Measurements from ENCODE around the gene CTSS.
A peak's percentile ranks its signal among the peaks of the same experiment; 100 is the strongest.

CTSS gene

DNA sequence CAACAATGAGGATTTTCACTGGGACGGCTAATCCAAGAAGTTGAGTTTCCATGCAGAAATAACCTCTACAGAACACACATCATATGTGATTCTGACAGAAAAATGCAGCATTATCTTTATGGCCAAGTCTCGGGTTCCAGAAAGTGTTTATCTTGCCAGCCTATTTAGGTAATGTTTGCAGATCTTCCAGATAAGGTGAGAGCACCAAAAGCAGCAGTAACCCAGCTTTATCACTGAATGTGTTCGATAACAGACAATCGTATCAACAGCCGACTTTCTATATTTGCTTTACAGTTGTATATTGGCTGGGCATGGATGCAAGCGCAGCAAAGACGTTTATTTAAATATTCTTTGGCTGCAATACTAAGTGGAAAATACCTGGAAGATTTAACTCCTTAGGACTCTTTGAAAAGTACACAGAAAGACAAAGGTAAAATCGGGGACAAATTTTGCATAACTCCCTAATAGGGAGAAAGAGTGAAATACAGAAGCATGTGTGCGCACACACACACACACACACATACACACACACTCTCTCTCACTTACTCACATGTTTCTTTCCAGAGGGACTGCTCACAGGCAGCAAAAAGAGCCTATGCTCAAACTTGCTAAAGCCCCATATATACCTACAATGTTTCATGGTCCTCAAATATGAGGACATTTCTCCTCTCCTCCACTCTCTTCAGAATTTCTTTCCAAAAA lies 45.5 kb upstream of the CTSS start (continued):
- TF ChIP-seq ZNF140 (tag by site-specific recombination; IDR thresholded peaks at IDR 0.05) (no peak), ZEB2 (tag by site-specific recombination; IDR thresholded peaks at IDR 0.05) (peak; percentile 60; the same call in 1 of the 2 replicates), ZNF561 (tag by site-specific recombination; IDR thresholded peaks at IDR 0.05; ENCODE audit: borderline replicate concordance) (0 out of 2 replicates have a peak, but pooled peaks have one; percentile 43), ZNF174 (tag by site-specific recombination; IDR thresholded peaks at IDR 0.05) (no peak), ZNF629 (tag by site-specific recombination; IDR thresholded peaks at IDR 0.05) (peak; percentile 81), ZNF621 (tag by site-specific recombination; IDR thresholded peaks at IDR 0.05) (no peak), ZNF335 (tag by site-specific recombination; conservative IDR thresholded peaks at IDR 0.05) (peak; percentile 18; the same call in 1 of the 2 replicates), TCF7L2 (IDR thresholded peaks at IDR 0.05; ENCODE audit: borderline replicate concordance, low read depth, low read length) (peak; percentile 90), ZNF596 (tag by site-specific recombination; IDR thresholded peaks at IDR 0.05) (peak; percentile 40; the same call in 1 of the 2 replicates), ZSCAN16 (tag by site-specific recombination; IDR thresholded peaks at IDR 0.05) (peak; percentile 14; the same call in 1 of the 2 replicates), ZSCAN23 (tag by site-specific recombination; IDR thresholded peaks at IDR 0.05) (0 out of 2 replicates have a peak, but pooled peaks have one; percentile 56), ZBTB48 (tag by site-specific recombination; IDR thresholded peaks at IDR 0.05) (no peak), IKZF3 (tag by site-specific recombination; IDR thresholded peaks at IDR 0.05) (peak; percentile 80), ZSCAN30 (tag by site-specific recombination; IDR thresholded peaks at IDR 0.05) (0 out of 2 replicates have a peak, but pooled peaks have one; percentile 37), ZBTB8A (tag by site-specific recombination; IDR thresholded peaks at IDR 0.05) (peak; percentile 48; the same call in 1 of the 2 replicates), ZNF610 (tag by site-specific recombination; IDR thresholded peaks at IDR 0.05; ENCODE audit: borderline replicate concordance) (peak; percentile 75; the same call in 1 of the 2 replicates), ZNF416 (tag by site-specific recombination; IDR thresholded peaks at IDR 0.05) (no peak), ZNF169 (tag by site-specific recombination; IDR thresholded peaks at IDR 0.05) (no peak), WT1 (tag by site-specific recombination; IDR thresholded peaks at IDR 0.05) (0 out of 2 replicates have a peak, but pooled peaks have one; percentile 23), PRDM1 (tag by site-specific recombination; IDR thresholded peaks at IDR 0.05) (peak; percentile 55; the same call in 1 of the 2 replicates), ZNF211 (tag by site-specific recombination; IDR thresholded peaks at IDR 0.05; ENCODE audit: low read depth) (peak; percentile 84), ZNF274 (IDR thresholded peaks at IDR 0.05; ENCODE audit: low read length) (no peak), ZNF274 (tag by site-specific recombination; IDR thresholded peaks at IDR 0.05; ENCODE audit: borderline replicate concordance) (no peak), OSR2 (tag by site-specific recombination; IDR thresholded peaks at IDR 0.05) (peak; percentile 88)
- TF ChIP-seq, protein P1, sequence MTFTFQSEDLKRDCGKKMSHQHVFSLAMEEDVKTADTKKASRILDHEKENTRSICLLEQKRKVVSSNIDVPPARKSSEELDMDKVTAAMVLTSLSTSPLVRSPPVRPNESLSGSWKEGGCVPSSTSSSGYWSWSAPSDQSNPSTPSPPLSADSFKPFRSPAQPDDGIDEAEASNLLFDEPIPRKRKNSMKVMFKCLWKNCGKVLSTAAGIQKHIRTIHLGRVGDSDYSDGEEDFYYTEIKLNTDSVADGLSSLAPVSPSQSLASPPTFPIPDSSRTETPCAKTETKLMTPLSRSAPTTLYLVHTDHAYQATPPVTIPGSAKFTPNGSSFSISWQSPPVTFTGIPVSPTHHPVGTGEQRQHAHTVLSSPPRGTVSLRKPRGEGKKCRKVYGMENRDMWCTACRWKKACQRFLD (tag by site-specific recombination; IDR thresholded peaks at IDR 0.05), result no peak
- TF ChIP-seq, protein P2, sequence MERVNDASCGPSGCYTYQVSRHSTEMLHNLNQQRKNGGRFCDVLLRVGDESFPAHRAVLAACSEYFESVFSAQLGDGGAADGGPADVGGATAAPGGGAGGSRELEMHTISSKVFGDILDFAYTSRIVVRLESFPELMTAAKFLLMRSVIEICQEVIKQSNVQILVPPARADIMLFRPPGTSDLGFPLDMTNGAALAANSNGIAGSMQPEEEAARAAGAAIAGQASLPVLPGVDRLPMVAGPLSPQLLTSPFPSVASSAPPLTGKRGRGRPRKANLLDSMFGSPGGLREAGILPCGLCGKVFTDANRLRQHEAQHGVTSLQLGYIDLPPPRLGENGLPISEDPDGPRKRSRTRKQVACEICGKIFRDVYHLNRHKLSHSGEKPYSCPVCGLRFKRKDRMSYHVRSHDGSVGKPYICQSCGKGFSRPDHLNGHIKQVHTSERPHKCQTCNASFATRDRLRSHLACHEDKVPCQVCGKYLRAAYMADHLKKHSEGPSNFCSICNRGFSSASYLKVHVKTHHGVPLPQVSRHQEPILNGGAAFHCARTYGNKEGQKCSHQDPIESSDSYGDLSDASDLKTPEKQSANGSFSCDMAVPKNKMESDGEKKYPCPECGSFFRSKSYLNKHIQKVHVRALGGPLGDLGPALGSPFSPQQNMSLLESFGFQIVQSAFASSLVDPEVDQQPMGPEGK (tag by site-specific recombination; IDR thresholded peaks at IDR 0.05), result no peak
- TF ChIP-seq, protein P3, sequence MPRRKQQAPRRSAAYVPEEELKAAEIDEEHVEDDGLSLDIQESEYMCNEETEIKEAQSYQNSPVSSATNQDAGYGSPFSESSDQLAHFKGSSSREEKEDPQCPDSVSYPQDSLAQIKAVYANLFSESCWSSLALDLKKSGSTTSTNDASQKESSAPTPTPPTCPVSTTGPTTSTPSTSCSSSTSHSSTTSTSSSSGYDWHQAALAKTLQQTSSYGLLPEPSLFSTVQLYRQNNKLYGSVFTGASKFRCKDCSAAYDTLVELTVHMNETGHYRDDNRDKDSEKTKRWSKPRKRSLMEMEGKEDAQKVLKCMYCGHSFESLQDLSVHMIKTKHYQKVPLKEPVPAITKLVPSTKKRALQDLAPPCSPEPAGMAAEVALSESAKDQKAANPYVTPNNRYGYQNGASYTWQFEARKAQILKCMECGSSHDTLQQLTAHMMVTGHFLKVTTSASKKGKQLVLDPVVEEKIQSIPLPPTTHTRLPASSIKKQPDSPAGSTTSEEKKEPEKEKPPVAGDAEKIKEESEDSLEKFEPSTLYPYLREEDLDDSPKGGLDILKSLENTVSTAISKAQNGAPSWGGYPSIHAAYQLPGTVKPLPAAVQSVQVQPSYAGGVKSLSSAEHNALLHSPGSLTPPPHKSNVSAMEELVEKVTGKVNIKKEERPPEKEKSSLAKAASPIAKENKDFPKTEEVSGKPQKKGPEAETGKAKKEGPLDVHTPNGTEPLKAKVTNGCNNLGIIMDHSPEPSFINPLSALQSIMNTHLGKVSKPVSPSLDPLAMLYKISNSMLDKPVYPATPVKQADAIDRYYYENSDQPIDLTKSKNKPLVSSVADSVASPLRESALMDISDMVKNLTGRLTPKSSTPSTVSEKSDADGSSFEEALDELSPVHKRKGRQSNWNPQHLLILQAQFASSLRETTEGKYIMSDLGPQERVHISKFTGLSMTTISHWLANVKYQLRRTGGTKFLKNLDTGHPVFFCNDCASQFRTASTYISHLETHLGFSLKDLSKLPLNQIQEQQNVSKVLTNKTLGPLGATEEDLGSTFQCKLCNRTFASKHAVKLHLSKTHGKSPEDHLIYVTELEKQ (tag by site-specific recombination; IDR thresholded peaks at IDR 0.05; ENCODE audit: borderline replicate concordance), result peak; percentile 77; the same call in 1 of the 2 replicates
- TF ChIP-seq, protein P4, sequence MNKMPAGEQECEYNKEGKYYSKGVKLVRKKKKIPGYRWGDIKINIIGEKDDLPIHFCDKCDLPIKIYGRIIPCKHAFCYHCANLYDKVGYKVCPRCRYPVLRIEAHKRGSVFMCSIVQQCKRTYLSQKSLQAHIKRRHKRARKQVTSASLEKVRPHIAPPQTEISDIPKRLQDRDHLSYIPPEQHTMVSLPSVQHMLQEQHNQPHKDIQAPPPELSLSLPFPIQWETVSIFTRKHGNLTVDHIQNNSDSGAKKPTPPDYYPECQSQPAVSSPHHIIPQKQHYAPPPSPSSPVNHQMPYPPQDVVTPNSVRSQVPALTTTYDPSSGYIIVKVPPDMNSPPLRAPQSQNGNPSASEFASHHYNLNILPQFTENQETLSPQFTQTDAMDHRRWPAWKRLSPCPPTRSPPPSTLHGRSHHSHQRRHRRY (tag by site-specific recombination; IDR thresholded peaks at IDR 0.05), result no peak
- TF ChIP-seq, protein P5, sequence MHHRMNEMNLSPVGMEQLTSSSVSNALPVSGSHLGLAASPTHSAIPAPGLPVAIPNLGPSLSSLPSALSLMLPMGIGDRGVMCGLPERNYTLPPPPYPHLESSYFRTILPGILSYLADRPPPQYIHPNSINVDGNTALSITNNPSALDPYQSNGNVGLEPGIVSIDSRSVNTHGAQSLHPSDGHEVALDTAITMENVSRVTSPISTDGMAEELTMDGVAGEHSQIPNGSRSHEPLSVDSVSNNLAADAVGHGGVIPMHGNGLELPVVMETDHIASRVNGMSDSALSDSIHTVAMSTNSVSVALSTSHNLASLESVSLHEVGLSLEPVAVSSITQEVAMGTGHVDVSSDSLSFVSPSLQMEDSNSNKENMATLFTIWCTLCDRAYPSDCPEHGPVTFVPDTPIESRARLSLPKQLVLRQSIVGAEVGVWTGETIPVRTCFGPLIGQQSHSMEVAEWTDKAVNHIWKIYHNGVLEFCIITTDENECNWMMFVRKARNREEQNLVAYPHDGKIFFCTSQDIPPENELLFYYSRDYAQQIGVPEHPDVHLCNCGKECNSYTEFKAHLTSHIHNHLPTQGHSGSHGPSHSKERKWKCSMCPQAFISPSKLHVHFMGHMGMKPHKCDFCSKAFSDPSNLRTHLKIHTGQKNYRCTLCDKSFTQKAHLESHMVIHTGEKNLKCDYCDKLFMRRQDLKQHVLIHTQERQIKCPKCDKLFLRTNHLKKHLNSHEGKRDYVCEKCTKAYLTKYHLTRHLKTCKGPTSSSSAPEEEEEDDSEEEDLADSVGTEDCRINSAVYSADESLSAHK (tag by site-specific recombination; IDR thresholded peaks at IDR 0.05), result peak; percentile 63; the same call in 1 of the 2 replicates

Data from HEK293 (cell line).